DND-41 (cell line): Measurements from ENCODE around the gene USP7.

Experiments used
- EZH2 ChIP-seq: IDR thresholded peaks from 3 replicates; pipeline ENCODE4 v1.6.1; 2012; ENCODE audit warnings: borderline replicate concordance, low read depth, mild to moderate bottlenecking, moderate library complexity, low read length, inconsistent platforms; ENCODE audit not compliant: severe bottlenecking
- TF ChIP-seq, protein P1 (sequence below): IDR thresholded peaks from 2 replicates; pipeline ENCODE4 v1.5.1; 2012; ENCODE audit warnings: borderline replicate concordance, low read length, moderate library complexity, mild to moderate bottlenecking; ENCODE audit not compliant: poor library complexity, severe bottlenecking; ENCODE audit errors: extremely low read depth

- TF ChIP-seq, protein P1, sequence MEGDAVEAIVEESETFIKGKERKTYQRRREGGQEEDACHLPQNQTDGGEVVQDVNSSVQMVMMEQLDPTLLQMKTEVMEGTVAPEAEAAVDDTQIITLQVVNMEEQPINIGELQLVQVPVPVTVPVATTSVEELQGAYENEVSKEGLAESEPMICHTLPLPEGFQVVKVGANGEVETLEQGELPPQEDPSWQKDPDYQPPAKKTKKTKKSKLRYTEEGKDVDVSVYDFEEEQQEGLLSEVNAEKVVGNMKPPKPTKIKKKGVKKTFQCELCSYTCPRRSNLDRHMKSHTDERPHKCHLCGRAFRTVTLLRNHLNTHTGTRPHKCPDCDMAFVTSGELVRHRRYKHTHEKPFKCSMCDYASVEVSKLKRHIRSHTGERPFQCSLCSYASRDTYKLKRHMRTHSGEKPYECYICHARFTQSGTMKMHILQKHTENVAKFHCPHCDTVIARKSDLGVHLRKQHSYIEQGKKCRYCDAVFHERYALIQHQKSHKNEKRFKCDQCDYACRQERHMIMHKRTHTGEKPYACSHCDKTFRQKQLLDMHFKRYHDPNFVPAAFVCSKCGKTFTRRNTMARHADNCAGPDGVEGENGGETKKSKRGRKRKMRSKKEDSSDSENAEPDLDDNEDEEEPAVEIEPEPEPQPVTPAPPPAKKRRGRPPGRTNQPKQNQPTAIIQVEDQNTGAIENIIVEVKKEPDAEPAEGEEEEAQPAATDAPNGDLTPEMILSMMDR, result no peak
- TF ChIP-seq EZH2, result no peak
Observed at GRCh38 chr16:8998108-8998507, 34.4 kb upstream of the USP7 start.
